ENCODE data around the gene SLC9A9. TPM values are rescaled to one million over a fixed set of nuclear protein-coding genes. Genes with fewer than 3 reads are reported as not detected.

The SLC9A9 gene
- total RNA-seq, 2 donors from 2014 or later: 1.3 to 3.7 TPM

- Histone ChIP-seq H3K27ac (ENCODE audit: low read depth, low read length) (no peak overlapping the region), H3K4me3 (ENCODE audit: low read length) (no peak overlapping the region), H3K9me3 (ENCODE audit: control insufficient read depth, low read length) (peaks cover 14% of the 10 kb centered on the region), H3K36me3 (ENCODE audit: control insufficient read depth, insufficient read depth, low read length) (no peaks in the 10 kb centered on the region), H3K4me1 (ENCODE audit: control insufficient read depth, insufficient read depth, low read length) (peaks cover 3% of the 10 kb centered on the region), H3K27me3 (ENCODE audit: control insufficient read depth, insufficient read depth, low read length, poor library complexity, severe bottlenecking) (no peaks in the 10 kb centered on the region), H3K9ac (ENCODE audit: extremely low read depth, low read length, poor library complexity, severe bottlenecking) (no peak overlapping the region)
- Mint-ChIP-seq H3K27ac (no peak overlapping the region), H3K27me3 (ENCODE audit: insufficient read depth) (no peaks in the 10 kb centered on the region), H3K4me1 (peaks cover 16% of the 10 kb centered on the region), H3K9me3 (peaks cover 13% of the 10 kb centered on the region), H3K36me3 (ENCODE audit: low read depth) (peaks cover 2% of the 10 kb centered on the region), H3K4me3 (no peak overlapping the region)
- no peak for DNase-seq
- no peak for TF ChIP-seq CTCF (conservative IDR thresholded peaks at IDR 0.05)
- WGBS, 2 experiments (ENCODE audit: insufficient coverage in 1 of 2, insufficient read length in 1 of 2): 90% methylated on average over 3 of the region's 3 CpGs; no CpG with 5 or more reads in 1 of the 2 experiments
Observed at GRCh38 chr3:143563786-143564185, 284.5 kb downstream of the SLC9A9 start.

GRCh38 chr3:143562789-143563188 is 285.5 kb downstream of the SLC9A9 start:
- Histone ChIP-seq H3K27me3 (ENCODE audit: control insufficient read depth, insufficient read depth, low read length, poor library complexity, severe bottlenecking) (no peaks in the 10 kb centered on the region), H3K9ac (ENCODE audit: extremely low read depth, low read length, poor library complexity, severe bottlenecking) (no peak overlapping the region), H3K27ac (ENCODE audit: low read depth, low read length) (no peak overlapping the region), H3K4me1 (ENCODE audit: control insufficient read depth, insufficient read depth, low read length) (peaks cover 3% of the 10 kb centered on the region), H3K36me3 (ENCODE audit: control insufficient read depth, insufficient read depth, low read length) (no peaks in the 10 kb centered on the region), H3K4me3 (ENCODE audit: low read length) (peak overlapping the region; percentile 16), H3K9me3 (ENCODE audit: control insufficient read depth, low read length) (peaks cover 24% of the 10 kb centered on the region)
- Mint-ChIP-seq H3K4me1 (peaks cover 16% of the 10 kb centered on the region), H3K27me3 (ENCODE audit: insufficient read depth) (no peaks in the 10 kb centered on the region), H3K4me3 (no peak overlapping the region), H3K27ac (no peak overlapping the region), H3K9me3 (peaks cover 23% of the 10 kb centered on the region), H3K36me3 (ENCODE audit: low read depth) (peaks cover 5% of the 10 kb centered on the region)
- 87 to 100% methylated on average over 2 of the region's 2 CpGs for WGBS, 2 experiments (ENCODE audit: insufficient coverage in 1 of 2, insufficient read length in 1 of 2)
- TF ChIP-seq CTCF (conservative IDR thresholded peaks at IDR 0.05): no peak
- no peak for DNase-seq

DNA sequence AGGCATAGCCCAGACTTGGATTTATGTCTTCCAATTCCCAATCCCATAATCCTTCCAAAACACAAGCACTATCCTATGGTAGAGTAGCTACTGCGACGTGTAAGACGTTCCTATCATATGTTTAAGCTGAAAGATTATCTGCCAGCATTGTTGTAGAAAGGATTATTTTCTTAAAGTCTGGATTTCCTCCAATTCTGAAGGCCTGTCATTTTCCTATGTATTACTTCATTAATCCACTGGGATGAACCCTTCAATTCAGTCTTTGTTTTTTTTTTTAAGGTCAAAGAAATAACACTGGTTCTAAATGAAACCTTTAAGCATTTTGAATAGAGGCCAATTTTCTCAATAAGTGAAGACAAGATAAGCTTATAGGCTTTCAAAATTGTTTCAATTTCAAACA is 289.0 kb downstream of the SLC9A9 start:
- peaks cover 52% of the 10 kb centered on the region for H3K9me3 Mint-ChIP-seq
- peaks cover 3% of the 10 kb centered on the region for H3K4me1 ChIP-seq (ENCODE audit: control insufficient read depth, insufficient read depth, low read length)
- H3K9me3 ChIP-seq (ENCODE audit: control insufficient read depth, low read length): peaks cover 55% of the 10 kb centered on the region
- no peak overlapping the region for H3K4me3 Mint-ChIP-seq
- no peak for DNase-seq
- peak overlapping the region; percentile 64 for H3K4me3 ChIP-seq (ENCODE audit: low read length)
- peaks cover 14% of the 10 kb centered on the region for H3K36me3 Mint-ChIP-seq (ENCODE audit: low read depth)
- H3K9ac ChIP-seq (ENCODE audit: extremely low read depth, low read length, poor library complexity, severe bottlenecking): no peak overlapping the region
- no peak for TF ChIP-seq CTCF (conservative IDR thresholded peaks at IDR 0.05)
- H3K27ac Mint-ChIP-seq: no peak overlapping the region
- no peaks in the 10 kb centered on the region for H3K36me3 ChIP-seq (ENCODE audit: control insufficient read depth, insufficient read depth, low read length)
- H3K27me3 ChIP-seq (ENCODE audit: control insufficient read depth, insufficient read depth, low read length, poor library complexity, severe bottlenecking): no peaks in the 10 kb centered on the region
- H3K4me1 Mint-ChIP-seq: peaks cover 13% of the 10 kb centered on the region
- 98 to 100% methylated on average over 3 of the region's 3 CpGs for whole genome bisulfite sequencing, 2 experiments (ENCODE audit: insufficient coverage in 1 of 2, insufficient read length in 1 of 2)
- H3K27ac ChIP-seq (ENCODE audit: low read depth, low read length): no peak overlapping the region
- no peaks in the 10 kb centered on the region for H3K27me3 Mint-ChIP-seq (ENCODE audit: insufficient read depth)
